Measurements from ENCODE around the gene HECTD4. TPM values are rescaled to one million over a fixed set of nuclear protein-coding genes. Genes with fewer than 3 reads are reported as not detected.
"Not testable (repeated sequence)": the region's sequence is repeated elsewhere in the genome, so short reads cannot be mapped to it uniquely, and the experiment has no call there.

The HECTD4 gene
- total RNA-seq, 4 donors from 2014 or later = 26.6 to 47.1 (median 33.2) TPM

DNA sequence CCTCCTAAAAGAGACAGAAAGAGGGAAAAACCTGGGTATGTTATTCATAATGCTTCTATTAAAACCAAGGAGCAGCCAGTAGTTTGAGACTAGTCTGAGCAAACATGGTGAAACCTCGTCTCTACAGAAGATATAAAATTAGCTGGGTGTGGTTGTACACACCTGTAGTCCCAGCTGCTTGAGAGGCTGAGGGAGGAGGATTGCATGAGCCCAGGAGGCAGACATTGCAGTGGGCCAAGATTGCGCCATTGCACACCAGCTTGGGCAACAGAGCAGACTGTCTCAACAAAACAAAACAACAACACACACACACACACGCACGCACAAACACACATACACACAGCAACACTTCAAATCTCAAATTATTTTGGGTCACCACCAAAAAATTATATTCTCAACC, 27.8 kb downstream of the HECTD4 start:
- DNase-seq (ENCODE audit: low spot score) (no peak), ATAC-seq (ENCODE audit: low FRiP score) (no peak)
- no peak for TF ChIP-seq CTCF (IDR thresholded peaks at IDR 0.05)

- ATAC-seq (ENCODE audit: low FRiP score) (no peak), DNase-seq (ENCODE audit: low spot score) (no peak)
- TF ChIP-seq CTCF (IDR thresholded peaks at IDR 0.05) = no peak
Observed at GRCh38 chr12:112353393-112353792, 28.8 kb downstream of the HECTD4 start.

- no peak for ATAC-seq (ENCODE audit: low FRiP score)
- no peak for DNase-seq (ENCODE audit: low spot score)
- TF ChIP-seq CTCF (IDR thresholded peaks at IDR 0.05) = no peak
Observed at GRCh38 chr12:112352921-112353320, 29.3 kb downstream of the HECTD4 start.

DNA sequence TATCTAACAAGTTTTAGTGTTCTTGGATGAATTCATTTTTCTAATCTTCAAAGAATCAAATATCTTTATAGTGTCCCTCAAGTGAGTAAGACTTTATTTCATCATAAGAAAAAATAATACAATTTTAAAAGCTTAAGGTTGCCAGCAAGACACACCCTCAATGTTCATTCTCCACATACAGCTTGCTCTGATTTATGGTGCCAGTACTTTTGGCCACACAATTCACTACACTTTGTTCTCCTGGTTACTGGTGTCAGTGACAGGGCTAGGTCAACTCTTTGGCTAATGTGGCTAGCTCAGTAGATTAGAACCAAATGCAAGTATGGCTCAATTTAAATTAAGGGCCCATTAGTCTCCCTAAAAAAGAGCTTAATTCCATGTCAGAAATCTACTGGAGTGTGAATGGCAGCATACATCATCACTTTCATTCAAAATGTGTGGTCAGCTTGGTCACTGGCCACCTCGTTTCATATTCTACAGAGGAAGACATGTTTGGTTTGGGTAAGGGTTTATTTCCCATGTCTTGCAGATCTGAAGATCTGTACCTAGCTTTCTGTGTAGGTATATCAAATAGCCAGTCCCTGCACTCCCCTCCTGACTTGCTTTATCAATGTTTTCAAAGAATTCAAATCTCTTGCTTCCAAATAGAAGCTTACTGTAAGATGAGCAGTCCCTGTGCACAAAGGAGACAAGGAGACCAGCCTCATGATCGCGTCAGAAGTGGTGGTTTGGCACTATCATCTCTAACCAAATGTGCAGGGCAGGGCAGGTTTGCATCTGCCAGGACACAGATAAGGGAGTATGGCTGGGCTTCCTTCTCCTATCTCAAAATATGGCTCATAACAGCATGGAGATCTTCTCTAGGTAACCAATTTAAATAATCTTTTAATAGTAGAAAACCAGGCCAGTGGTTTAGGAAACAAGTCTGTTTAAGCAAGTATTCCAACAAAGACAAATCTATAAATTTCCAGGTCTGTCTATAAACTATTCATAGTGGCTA, 31.3 kb downstream of the HECTD4 start:
- no peak for DNase-seq (ENCODE audit: low spot score)
- no peak for ATAC-seq (ENCODE audit: low FRiP score)
- no peak for TF ChIP-seq CTCF (IDR thresholded peaks at IDR 0.05)

GRCh38 chr12:112349431-112349830, 32.8 kb downstream of the HECTD4 start:
- TF ChIP-seq CTCF (IDR thresholded peaks at IDR 0.05) = no peak
- ATAC-seq (ENCODE audit: low FRiP score) = no peak
- DNase-seq (ENCODE audit: low spot score) = no peak

DNA sequence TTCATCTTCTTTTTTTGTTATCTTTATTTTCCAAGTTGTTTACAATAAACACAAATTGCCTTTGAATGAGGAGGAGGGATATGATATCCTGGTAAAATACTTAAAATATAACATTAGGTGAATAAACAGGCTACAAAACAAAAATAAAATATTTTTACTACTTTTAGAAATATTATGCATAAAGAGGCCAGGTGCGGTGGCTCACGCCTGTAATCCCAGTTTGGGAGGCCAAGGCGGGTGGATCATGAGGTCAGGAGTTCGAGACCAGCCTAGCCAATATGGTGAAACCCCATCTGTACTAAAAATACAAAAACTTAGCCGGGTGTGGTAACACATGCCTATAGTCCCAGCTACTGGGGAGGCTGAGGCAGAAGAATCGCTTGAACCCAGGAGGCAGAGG, 33.3 kb downstream of the HECTD4 start:
- DNase-seq (ENCODE audit: low spot score); ATAC-seq (ENCODE audit: low FRiP score): not testable (repeated sequence)

DNA sequence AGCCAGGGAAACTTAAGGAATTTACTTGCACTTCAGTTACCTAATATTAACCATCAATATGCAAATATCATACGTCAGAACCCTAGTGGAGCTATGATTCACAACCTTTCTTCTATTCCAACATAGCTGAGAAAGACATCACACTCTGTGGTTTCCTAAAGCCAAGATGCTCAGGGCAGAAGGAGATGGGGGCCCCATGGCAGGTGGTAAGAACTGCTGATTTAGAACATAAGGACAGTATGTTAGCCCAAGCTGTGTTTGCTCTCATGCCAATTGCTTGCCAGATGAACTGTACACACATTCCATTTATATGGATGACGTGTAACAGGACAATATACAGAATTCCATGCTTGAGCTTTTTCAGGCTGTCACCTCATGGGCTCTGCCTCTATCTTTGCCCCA, 34.6 kb downstream of the HECTD4 start:
- ATAC-seq (ENCODE audit: low FRiP score) (no peak), DNase-seq (ENCODE audit: low spot score) (no peak)
- no peak for TF ChIP-seq CTCF (IDR thresholded peaks at IDR 0.05)
